H1 (cell line): ENCODE results near the gene CTCF. TPM values are rescaled to one million over a fixed set of nuclear protein-coding genes. Genes with fewer than 3 reads are reported as not detected.

ENCODE experiments used
- CTCF ChIA-PET: fragments of 300-600 bp; sonication (Branson Sonifier 250); formaldehyde crosslinking; loops from one replicate; lab custom pipeline; 2021; ENCODE audit not compliant: partially characterized antibody; lab: Charles Lee
- POLR2A ChIA-PET: fragments of 300-600 bp; sonication (Branson Sonifier 250); formaldehyde crosslinking; loops from one replicate; lab custom pipeline; 2021; ENCODE audit warnings: inconsistent platforms; ENCODE audit not compliant: partially characterized antibody; lab: Charles Lee
- DNase-seq, 2 experiments: peaks; one replicate each; pipeline versions ENCODE4 v3.0.0 to v3.0.0-alpha.2; 2010 to 2022; ENCODE audit warnings: low spot score in 2 of 2, low read depth in 1 of 2, mixed read lengths in 1 of 2
- FAIRE-seq: peaks from 2 replicates; lab custom pipeline; 2011; peaks lifted over from hg19 to GRCh38; lab: Jason Lieb, UNC
- H2AFZ ChIP-seq: 2 replicates; pipeline ENCODE4 v1.8.1; 2012; ENCODE audit warnings: low read length, inconsistent platforms
- H2AK5ac ChIP-seq: 2 replicates; pipeline ENCODE4 v1.6.1; 2013; ENCODE audit warnings: low read depth, low read length
- H2BK120ac ChIP-seq: replicated peaks from 2 replicates; pipeline ENCODE3; 2013; ENCODE audit warnings: low read depth, low read length, inconsistent platforms
- H2BK12ac ChIP-seq: 2 replicates; pipeline ENCODE4 v1.6.1; 2013; ENCODE audit warnings: low read depth, low read length
- H2BK15ac ChIP-seq: 2 replicates; pipeline ENCODE4 v1.6.1; 2013; ENCODE audit warnings: low read length
- H2BK20ac ChIP-seq: 2 replicates; pipeline ENCODE4 v1.6.1; 2013; ENCODE audit warnings: low read length
- H2BK5ac ChIP-seq: 2 replicates; pipeline ENCODE4 v1.6.1; 2013; ENCODE audit warnings: low read depth, low read length
- H3K14ac ChIP-seq: 2 replicates; pipeline ENCODE4 v1.6.1; 2013; ENCODE audit warnings: inconsistent platforms; ENCODE audit not compliant: insufficient read length
- H3K18ac ChIP-seq: 2 replicates; pipeline ENCODE4 v1.6.1; 2013; ENCODE audit warnings: low read length; ENCODE audit errors: extremely low read depth
- H3K23ac ChIP-seq: 2 replicates; pipeline ENCODE4 v1.6.1; 2013; ENCODE audit warnings: inconsistent platforms; ENCODE audit not compliant: insufficient read length
- H3K23me2 ChIP-seq: 2 replicates; pipeline ENCODE4 v1.6.1; 2013; ENCODE audit warnings: low read depth, low read length
- H3K27ac ChIP-seq: 2 replicates; pipeline ENCODE4 v1.6.1; 2011; ENCODE audit warnings: low read depth, low read length, inconsistent platforms
- H3K27me3 ChIP-seq, 4 experiments: replicated peaks in 1 of 4; 1 replicate in 1 of 4; 2 replicates in 3 of 4; pipeline versions ENCODE4 v1.6.1 to v1.8.1; 2011 to 2013; ENCODE audit warnings: low read length in 3 of 4, mild to moderate bottlenecking in 3 of 4, inconsistent platforms in 2 of 4, mixed read lengths in 2 of 4, moderate library complexity in 1 of 4; ENCODE audit not compliant: control insufficient read depth in 3 of 4, insufficient read depth in 3 of 4; ENCODE audit errors: extremely low read depth in 1 of 4
- H3K36me3 ChIP-seq, 4 experiments: 2 replicates each; pipeline versions ENCODE4 v1.6.1 to v1.8.1; 2011 to 2013; ENCODE audit warnings: mild to moderate bottlenecking in 4 of 4, low read length in 3 of 4, moderate library complexity in 2 of 4, control low read depth in 1 of 4, inconsistent platforms in 1 of 4; ENCODE audit not compliant: insufficient read depth in 4 of 4, control insufficient read depth in 2 of 4
- H3K4ac ChIP-seq: replicated peaks from 2 replicates; pipeline ENCODE3; 2013; ENCODE audit warnings: low read length, low read depth, mixed read lengths, inconsistent platforms; ENCODE audit not compliant: insufficient read length
- H3K4me1 ChIP-seq, 4 experiments: replicated peaks in 1 of 4; 1 replicate in 1 of 4; 2 replicates in 3 of 4; pipeline versions ENCODE4 v1.6.1 to v1.8.1; 2011 to 2013; ENCODE audit warnings: low read length in 3 of 4, inconsistent platforms in 2 of 4, mixed read lengths in 1 of 4; ENCODE audit not compliant: insufficient read depth in 4 of 4, control insufficient read depth in 3 of 4
- H3K4me2 ChIP-seq, 2 experiments: 2 replicates each; pipeline versions ENCODE4 v1.6.1 to v1.8.1; 2011 to 2013; ENCODE audit warnings: low read depth in 2 of 2, low read length in 2 of 2, control low read depth in 1 of 2, inconsistent platforms in 1 of 2, mild to moderate bottlenecking in 1 of 2; ENCODE audit not compliant: insufficient read depth in 1 of 2
- H3K4me3 ChIP-seq, 4 experiments: fragments of 200-600, 300-600 bp in 1 of 4; sonication (generic), shearing (Covaris generic), sonication (Bioruptor Twin) in 1 of 4; 2 replicates each; pipeline versions ENCODE4 v1.5.1 to v1.8.1; 2011 to 2016; ENCODE audit warnings: low read length in 4 of 4, low read depth in 3 of 4, control low read depth in 2 of 4, inconsistent platforms in 2 of 4, mild to moderate bottlenecking in 2 of 4, mixed read lengths in 1 of 4, moderate library complexity in 1 of 4; ENCODE audit not compliant: insufficient read depth in 2 of 4; ENCODE audit errors: extremely low read depth in 1 of 4
- H3K56ac ChIP-seq: replicated peaks from 2 replicates; pipeline ENCODE3; 2013; ENCODE audit warnings: low read depth, mild to moderate bottlenecking, mixed read lengths, low read length, inconsistent platforms; ENCODE audit not compliant: insufficient read length
- H3K79me1 ChIP-seq: 2 replicates; pipeline ENCODE4 v1.6.1; 2013; ENCODE audit warnings: low read depth, low read length, control low read depth
- H3K79me2 ChIP-seq, 2 experiments: 2 replicates each; pipeline versions ENCODE4 v1.6.1 to v1.8.1; 2012 to 2013; ENCODE audit warnings: low read length in 2 of 2, mild to moderate bottlenecking in 2 of 2, inconsistent platforms in 1 of 2; ENCODE audit not compliant: insufficient read depth in 2 of 2, control insufficient read depth in 1 of 2
- H3K9ac ChIP-seq, 4 experiments: replicated peaks in 1 of 4; 1 replicate in 1 of 4; 2 replicates in 3 of 4; pipeline versions ENCODE4 v1.6.1 to v1.8.1; 2011 to 2013; ENCODE audit warnings: low read depth in 3 of 4, low read length in 3 of 4, control low read depth in 2 of 4, mild to moderate bottlenecking in 2 of 4, moderate library complexity in 2 of 4, inconsistent platforms in 1 of 4; ENCODE audit errors: extremely low read depth in 1 of 4
- H3K9me3 ChIP-seq, 2 experiments: 2 replicates each; pipeline versions ENCODE4 v1.6.1 to v1.8.1; 2012 to 2013; ENCODE audit warnings: mild to moderate bottlenecking in 2 of 2, moderate library complexity in 2 of 2, control low read depth in 1 of 2, inconsistent platforms in 1 of 2, low read depth in 1 of 2, low read length in 1 of 2, mixed read lengths in 1 of 2; ENCODE audit not compliant: insufficient read depth in 2 of 2
- H4K20me1 ChIP-seq, 2 experiments: replicated peaks in 1 of 2; 2 replicates each; pipeline versions ENCODE3 to v1.8.1; 2011 to 2013; ENCODE audit warnings: inconsistent platforms in 2 of 2, low read length in 2 of 2, mild to moderate bottlenecking in 1 of 2; ENCODE audit not compliant: insufficient read depth in 2 of 2, control insufficient read depth in 1 of 2
- H4K5ac ChIP-seq: 2 replicates; pipeline ENCODE4 v1.6.1; 2013; ENCODE audit warnings: low read length, low read depth, mixed read lengths, inconsistent platforms; ENCODE audit not compliant: insufficient read length
- H4K8ac ChIP-seq: 2 replicates; pipeline ENCODE4 v1.8.0; 2013; ENCODE audit warnings: mild to moderate bottlenecking, moderate library complexity, low read length, inconsistent platforms; ENCODE audit not compliant: insufficient read depth; ENCODE audit errors: extremely low read depth
- H4K91ac ChIP-seq: replicated peaks from 2 replicates; pipeline ENCODE3; 2013; ENCODE audit warnings: low read length, mixed read lengths, inconsistent platforms; ENCODE audit not compliant: insufficient read length
- EZH2 ChIP-seq: fragments of 200-600 bp; sonication (generic); IDR thresholded peaks from 2 replicates; pipeline ENCODE4 v1.7.1; 2012; ENCODE audit warnings: low read depth, mild to moderate bottlenecking, moderate library complexity, low read length, inconsistent platforms; ENCODE audit not compliant: severe bottlenecking
- KDM1A ChIP-seq: fragments of 200-600, 300-600 bp; sonication (generic); IDR thresholded peaks from 2 replicates; pipeline ENCODE4 v1.7.1; 2016; ENCODE audit warnings: mild to moderate bottlenecking, low read length, borderline replicate concordance
- MAFK ChIP-seq: IDR thresholded peaks from 2 replicates; pipeline ENCODE4 v1.6.1; 2012; ENCODE audit warnings: low read depth, mild to moderate bottlenecking, improper control_type of control experiment, low read length
- POU5F1 ChIP-seq: IDR thresholded peaks from 2 replicates; pipeline ENCODE4 v1.6.1; 2011; ENCODE audit warnings: low read depth, mild to moderate bottlenecking, low read length, moderate library complexity
- SP1 ChIP-seq: IDR thresholded peaks from 2 replicates; pipeline ENCODE4 v1.6.1; 2011; ENCODE audit warnings: low read depth, low read length
- SP4 ChIP-seq: IDR thresholded peaks from 2 replicates; pipeline ENCODE4 v1.6.1; 2012; ENCODE audit warnings: low read length, inconsistent platforms
- SRF ChIP-seq: IDR thresholded peaks from 2 replicates; pipeline ENCODE4 v1.6.1; 2011; ENCODE audit warnings: mild to moderate bottlenecking, low read depth, low read length, moderate library complexity
- SUZ12 ChIP-seq: fragments of 200-600 bp; sonication (generic); IDR thresholded peaks from 2 replicates; pipeline ENCODE4 v1.6.1; 2012; ENCODE audit warnings: mild to moderate bottlenecking, inconsistent platforms, low read length, moderate library complexity, mixed read lengths
- TAF1 ChIP-seq: IDR thresholded peaks from 2 replicates; pipeline ENCODE4 v1.6.1; 2011; ENCODE audit warnings: mild to moderate bottlenecking, low read depth, low read length
- TAF7 ChIP-seq: optimal IDR thresholded peaks from 2 replicates; pipeline ENCODE3; 2011; ENCODE audit warnings: low read depth, mild to moderate bottlenecking, inconsistent platforms, low read length, moderate library complexity, borderline replicate concordance
- WGBS, 2 experiments: shearing (Covaris generic) in 1 of 2; methylation state at CpG; one replicate each; pipeline versions ENCODE4 v1.1.6 to v1.1.7; 2013 to 2015; ENCODE audit warnings: low lambda C conversion rate in 2 of 2, mixed read lengths in 2 of 2, inconsistent platforms in 1 of 2, low coverage in 1 of 2, missing lambda C conversion rate in 1 of 2; ENCODE audit not compliant: insufficient replicate concordance in 2 of 2, insufficient coverage in 1 of 2, insufficient read length in 1 of 2; ENCODE audit errors: extremely low coverage in 1 of 2, missing lambda C conversion rate in 1 of 2; 5-methylcytosine and 5-hydroxymethylcytosine counted together
- polyA plus RNA-seq, 7 experiments: library from polyadenylated mRNA; depleted of rRNA in 3 of 7; stranded (reverse) in 5 of 7; unstranded in 2 of 7; fragments of >200 nt in 5 of 7; fragments of 200-250 nt in 2 of 7; gene quantifications; 1 replicate in 5 of 7; 2 replicates in 1 of 7; 4 replicates in 1 of 7; pipeline versions ENCODE4 v1.2.1 to v1.2.3, GENCODE V29; 2011 to 2013; ENCODE audit warnings: missing spikeins in 2 of 7, mixed read lengths in 2 of 7
- total RNA-seq: library from RNA; stranded (reverse); fragmentation: NEBNext Ultra II Directional; extraction: Animal tissue kit (Norgen Biotek cat#: 25700); gene quantifications from 2 replicates; pipeline ENCODE4 v1.2.1, GENCODE V29; 2021
- TF ChIP-seq, protein P1 (sequence below): IDR thresholded peaks from 2 replicates; pipeline ENCODE4 v1.6.1; 2012; ENCODE audit warnings: inconsistent platforms

CTCF gene
- total and polyA plus RNA-seq, 2 of the 8 experiments (the other 6 are each of a cell fraction or from before 2014, with no cell fraction given) = 32.4 to 66.0 TPM

DNA sequence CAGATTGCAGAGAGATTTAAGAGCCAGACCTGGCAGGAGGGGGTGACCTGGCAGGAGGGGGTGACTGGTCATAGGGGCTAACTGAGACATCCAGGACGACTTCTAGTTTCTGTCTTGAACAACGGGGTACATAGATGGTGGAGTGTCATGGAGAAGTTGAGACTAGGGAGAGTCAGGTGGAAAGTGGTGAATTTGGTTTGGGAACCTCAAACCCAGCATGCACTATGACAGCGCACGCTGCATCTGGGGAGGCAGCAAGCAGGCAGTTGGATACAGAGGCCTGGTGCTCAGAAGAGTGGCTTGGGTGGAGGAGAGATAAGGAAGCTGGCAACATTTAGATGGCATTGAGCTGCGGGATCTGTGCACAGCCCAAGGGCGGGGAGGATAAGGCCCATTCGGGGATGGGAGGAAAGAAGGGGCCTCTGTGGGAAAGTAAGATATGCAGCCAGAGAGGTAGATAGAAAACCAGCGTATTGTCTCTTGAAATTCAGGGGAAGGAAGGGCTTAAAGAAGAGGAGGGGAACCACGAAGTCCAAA, 29.2 kb upstream of the CTCF start:
- H2AFZ ChIP-seq = no peak overlapping the region
- H4K5ac ChIP-seq = no peak overlapping the region
- no peak overlapping the region for H3K18ac ChIP-seq
- 71% methylated on average over 9 of the region's 9 CpGs; no CpG with 5 or more reads in 1 of the 2 experiments for WGBS, 2 experiments
- H2BK120ac ChIP-seq = no peak overlapping the region
- FAIRE-seq (no peak), DNase-seq (no peak)
- no peak overlapping the region for H3K9ac ChIP-seq
- H3K79me1 ChIP-seq = no peaks in the 10 kb centered on the region
- H3K4me3 ChIP-seq = no peak overlapping the region
- H3K4me1 ChIP-seq = peaks cover 0 to 12% (median 8%) of the 10 kb centered on the region in 4 experiments; a peak in 6 of 7 replicates
- no peaks in the 10 kb centered on the region for H3K79me2 ChIP-seq
- no peak overlapping the region for H2BK20ac ChIP-seq
- H3K56ac ChIP-seq = no peak overlapping the region
- H2BK5ac ChIP-seq = no peak overlapping the region
- no peaks in the 10 kb centered on the region for H3K36me3 ChIP-seq
- H4K91ac ChIP-seq = no peak overlapping the region
- H3K23me2 ChIP-seq = peaks cover 26% of the 10 kb centered on the region; the same call in 1 of the 2 replicates
- H3K4me2 ChIP-seq = no peak overlapping the region
- TF ChIP-seq SRF (no peak), TAF7 (no peak), KDM1A (no peak), TAF1 (no peak), SP1 (no peak), SUZ12 (no peak), POU5F1 (no peak), SP4 (no peak), MAFK (no peak), EZH2 (no peak)
- TF ChIP-seq, protein P1, sequence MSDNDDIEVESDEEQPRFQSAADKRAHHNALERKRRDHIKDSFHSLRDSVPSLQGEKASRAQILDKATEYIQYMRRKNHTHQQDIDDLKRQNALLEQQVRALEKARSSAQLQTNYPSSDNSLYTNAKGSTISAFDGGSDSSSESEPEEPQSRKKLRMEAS = no peak
- H3K4ac ChIP-seq = no peak overlapping the region
- no peaks in the 10 kb centered on the region for H3K9me3 ChIP-seq
- H4K20me1 ChIP-seq = peaks cover 6 to 30% of the 10 kb centered on the region in 2 experiments
- H2BK15ac ChIP-seq = no peak overlapping the region
- H3K23ac ChIP-seq = no peak overlapping the region
- H2BK12ac ChIP-seq = no peak overlapping the region
- no peak overlapping the region for H3K14ac ChIP-seq
- H4K8ac ChIP-seq = no peak overlapping the region
- ChIA-PET POLR2A (interaction anchor here (0.9 to 1.3 kb wide), 2 partner anchors 11 to 30 kb away, joined by 3 to 5 read pairs; partner anchors contain the start of gene CTCF), CTCF (interaction anchor here (0.6 to 4.3 kb wide), 21 partner anchors 10 to 281 kb away, joined by 3 to 63 read pairs (median 4); partner anchors contain the start of genes ATP6V0D1, C16orf86, CARMIL2 and ENKD1)
- H3K27me3 ChIP-seq = peaks cover 62 to 98% (median 91%) of the 10 kb centered on the region in 4 experiments
- no peak overlapping the region for H2AK5ac ChIP-seq
- no peak overlapping the region for H3K27ac ChIP-seq
